Right cardiac atrium (tissue), 5 donors: ENCODE measurements around the gene SYF2. TPM values are rescaled to one million over a fixed set of nuclear protein-coding genes. Genes with fewer than 3 reads are reported as not detected.

ENCODE experiments used
- ATAC-seq, 2 donors: fragments of 200-7000 bp; cut with Tn5 transposase; one replicate each; pipeline versions ENCODE4 v1.8.0 to v1.9.1; 2020; ENCODE audit warnings: moderate library complexity in 2 of 2, mild to moderate bottlenecking in 1 of 2
- DNase-seq, 3 donors: peaks; one replicate each; pipeline ENCODE4 v3.0.0-alpha.2; 2020
- H3K27ac ChIP-seq: one replicate; pipeline ENCODE4 v1.5.1; 2013; ENCODE audit warnings: mild to moderate bottlenecking, low read length, control low read depth, moderate library complexity
- H3K27me3 ChIP-seq: one replicate; pipeline ENCODE4 v1.6.1; 2013; ENCODE audit not compliant: control insufficient read depth, insufficient read depth
- H3K4me1 ChIP-seq: one replicate; pipeline ENCODE4 v1.6.1; 2013; ENCODE audit warnings: low read length; ENCODE audit not compliant: control insufficient read depth, insufficient read depth
- H3K4me3 ChIP-seq: one replicate; pipeline ENCODE4 v1.5.1; 2013; ENCODE audit warnings: low read length, control low read depth
- H3K9me3 ChIP-seq: one replicate; pipeline ENCODE4 v1.6.1; 2013; ENCODE audit warnings: low read length; ENCODE audit not compliant: control insufficient read depth
- WGBS: extraction: QIAGEN DNeasy Blood & Tissue Kit; methylation state at CpG from one replicate; pipeline ENCODE4 v1.1.7; 2013; 5-methylcytosine and 5-hydroxymethylcytosine counted together
- intact Hi-C, 4 donors: fragments of 100-400 bp; cut with DNase I; formaldehyde crosslinking; loops; one replicate each; pipeline versions ENCODE4 v1.11.0 to v1.14.0; 2022 to 2023
- polyA plus RNA-seq: library from polyadenylated mRNA; stranded (reverse); fragments of 200-250 nt; gene quantifications from one replicate; pipeline ENCODE4 v1.2.3, GENCODE V29; 2013
- total RNA-seq, 4 donors: library from RNA; stranded (reverse); fragmentation: NEBNext Ultra II Directional; extraction: Animal tissue kit (Norgen Biotek cat#: 25700); gene quantifications; one replicate each; pipeline ENCODE4 v1.2.1, GENCODE V29; 2021
- donor health status: healthy with polysubstance abuse.
- donor health status: DM: no; HTN: yes; CAD: no.
- donor health status: DM: no; HTN: no; CAD: no.
- donor health status: DM: no; HTN: yes; CAD: no; lungs with severe emphysema.
- donor health status: DM: yes; HTN: yes; CAD: no.

SYF2 gene
- total and polyA plus RNA-seq, 5 donors, result 29.7 to 63.2 (median 40.2) TPM

- Histone ChIP-seq H3K4me3 (no peak overlapping the region), H3K27ac (no peak overlapping the region), H3K27me3 (no peaks in the 10 kb centered on the region), H3K4me1 (no peaks in the 10 kb centered on the region), H3K9me3 (no peaks in the 10 kb centered on the region)
- ATAC-seq (no peak), DNase-seq (no peak)
- intact Hi-C loops, result no loop called here
- 90% methylated on average over 4 of the region's 4 CpGs for WGBS
Measured at GRCh38 chr1:25222606-25223005, 9.7 kb downstream of the SYF2 start.

GRCh38 chr1:25220666-25221065 is 11.6 kb downstream of the SYF2 start:
- 77% methylated on average over 3 of the region's 3 CpGs for WGBS
- intact Hi-C loops, result no loop called here
- Histone ChIP-seq H3K27me3 (no peaks in the 10 kb centered on the region), H3K27ac (no peak overlapping the region), H3K4me1 (no peaks in the 10 kb centered on the region), H3K9me3 (no peaks in the 10 kb centered on the region), H3K4me3 (no peak overlapping the region)
- DNase-seq (no peak), ATAC-seq (no peak)

GRCh38 chr1:25219661-25220251 is 12.5 kb downstream of the SYF2 start:
- H3K27ac ChIP-seq, result no peak overlapping the region
- 95% methylated on average over 9 of the region's 9 CpGs for WGBS
- H3K4me3 ChIP-seq, result no peak overlapping the region
- no peaks in the 10 kb centered on the region for H3K27me3 ChIP-seq
- intact Hi-C loops, result loop anchor here in 1 of 4 donors (10.0 kb wide), 1 partner anchor 565 kb away; no protein-coding TSS in a partner anchor
- H3K4me1 ChIP-seq, result no peaks in the 10 kb centered on the region
- ATAC-seq (no peak), DNase-seq (no peak)
- H3K9me3 ChIP-seq, result no peaks in the 10 kb centered on the region

- DNase-seq, result no peak
- no peaks in the 10 kb centered on the region for H3K4me1 ChIP-seq
- intact Hi-C loops, result loop anchor here in 1 of 4 donors (10.0 kb wide), 1 partner anchor 563 kb away; no protein-coding TSS in a partner anchor
- no peaks in the 10 kb centered on the region for H3K27me3 ChIP-seq
- WGBS, result 82% methylated on average over 8 of the region's 8 CpGs
- H3K4me3 ChIP-seq, result no peak overlapping the region
- H3K9me3 ChIP-seq, result no peaks in the 10 kb centered on the region
- no peak overlapping the region for H3K27ac ChIP-seq
- ATAC-seq, result no peak
Measured at GRCh38 chr1:25217598-25218232, 14.6 kb downstream of the SYF2 start.

- H3K27me3 ChIP-seq, result no peaks in the 10 kb centered on the region
- 83% methylated on average over 3 of the region's 3 CpGs for WGBS
Measured at GRCh38 chr1:25217015-25217414, 15.3 kb downstream of the SYF2 start.

GRCh38 chr1:25216123-25216522 is 16.2 kb downstream of the SYF2 start:
- intact Hi-C loops, result loop anchor here in 1 of 4 donors (10.0 kb wide), 1 partner anchor 561 kb away; no protein-coding TSS in a partner anchor
- no peak overlapping the region for H3K27ac ChIP-seq
- WGBS, result 69% methylated on average over 4 of the region's 4 CpGs
- ATAC-seq, result no peak
- H3K9me3 ChIP-seq, result no peaks in the 10 kb centered on the region
- no peak overlapping the region for H3K4me3 ChIP-seq
- H3K27me3 ChIP-seq, result no peaks in the 10 kb centered on the region
- DNase-seq, result no peak
- H3K4me1 ChIP-seq, result no peaks in the 10 kb centered on the region

More at GRCh38 chr1:25217015-25217414, 15.3 kb downstream of the SYF2 start:
- Histone ChIP-seq H3K4me1 (no peaks in the 10 kb centered on the region), H3K9me3 (no peaks in the 10 kb centered on the region), H3K4me3 (no peak overlapping the region), H3K27ac (no peak overlapping the region)
- intact Hi-C loops, result loop anchor here in 1 of 4 donors (10.0 kb wide), 1 partner anchor 562 kb away; no protein-coding TSS in a partner anchor
- DNase-seq, result no peak
- ATAC-seq, result no peak

GRCh38 chr1:25212725-25213124 is 19.6 kb downstream of the SYF2 start:
- ATAC-seq (no peak), DNase-seq (no peak)
- Histone ChIP-seq H3K27me3 (no peaks in the 10 kb centered on the region), H3K4me3 (no peak overlapping the region), H3K9me3 (no peaks in the 10 kb centered on the region), H3K4me1 (no peaks in the 10 kb centered on the region), H3K27ac (no peak overlapping the region)
- 63% methylated on average over 5 of the region's 5 CpGs for WGBS
- intact Hi-C loops, result loop anchor here in 1 of 4 donors (10.0 kb wide), 1 partner anchor 558 kb away; no protein-coding TSS in a partner anchor

- H3K4me3 ChIP-seq, result no peak overlapping the region
- H3K9me3 ChIP-seq, result no peaks in the 10 kb centered on the region
- WGBS, result 31% methylated on average over 3 of the region's 3 CpGs
- intact Hi-C loops, result loop anchor here in 1 of 4 donors (10.0 kb wide), 1 partner anchor 556 kb away; no protein-coding TSS in a partner anchor
- ATAC-seq (no peak), DNase-seq (no peak)
- no peaks in the 10 kb centered on the region for H3K27me3 ChIP-seq
- no peaks in the 10 kb centered on the region for H3K4me1 ChIP-seq
- H3K27ac ChIP-seq, result no peak overlapping the region
Measured at GRCh38 chr1:25210728-25211127, 21.6 kb downstream of the SYF2 start.

GRCh38 chr1:25209516-25209915 is 22.8 kb downstream of the SYF2 start:
- DNase-seq (no peak), ATAC-seq (no peak)
- Histone ChIP-seq H3K4me3 (no peak overlapping the region), H3K27me3 (no peaks in the 10 kb centered on the region), H3K9me3 (no peaks in the 10 kb centered on the region), H3K4me1 (no peaks in the 10 kb centered on the region), H3K27ac (no peak overlapping the region)
- 88% methylated on average over 4 of the region's 4 CpGs for WGBS
- intact Hi-C loops, result loop anchor here in 3 of 4 donors (5.0 to 10.0 kb wide), 3 partner anchors 275 to 365 kb away; partner anchors contain the start of gene RUNX3 (in 2 of the 3)

- no peak overlapping the region for H3K27ac ChIP-seq
- H3K4me3 ChIP-seq, result no peak overlapping the region
- H3K9me3 ChIP-seq, result no peaks in the 10 kb centered on the region
- H3K4me1 ChIP-seq, result no peaks in the 10 kb centered on the region
- no peaks in the 10 kb centered on the region for H3K27me3 ChIP-seq
- intact Hi-C loops, result loop anchor here in 3 of 4 donors (5.0 to 10.0 kb wide), 3 partner anchors 274 to 364 kb away; partner anchors contain the start of gene RUNX3 (in 2 of the 3)
- DNase-seq (no peak), ATAC-seq (no peak)
- WGBS, result 70% methylated on average over 2 of the region's 2 CpGs
Measured at GRCh38 chr1:25208561-25209222, 23.6 kb downstream of the SYF2 start.

- DNase-seq (no peak), ATAC-seq (no peak)
- no peaks in the 10 kb centered on the region for H3K27me3 ChIP-seq
- no peaks in the 10 kb centered on the region for H3K9me3 ChIP-seq
- WGBS, result 71% methylated on average over 1 of the region's 1 CpG
- H3K27ac ChIP-seq, result no peak overlapping the region
- no peaks in the 10 kb centered on the region for H3K4me1 ChIP-seq
- intact Hi-C loops, result loop anchor here in 3 of 4 donors (5.0 to 10.0 kb wide), 3 partner anchors 273 to 363 kb away; partner anchors contain the start of gene RUNX3 (in 2 of the 3)
- H3K4me3 ChIP-seq, result no peak overlapping the region
Measured at GRCh38 chr1:25208092-25208491, 24.2 kb downstream of the SYF2 start.
